ENCODE data around the gene PCDHGC3. TPM values are rescaled to one million over a fixed set of nuclear protein-coding genes. Genes with fewer than 3 reads are reported as not detected.

Gene PCDHGC3
- total and polyA plus RNA-seq, 8 donors: 65.4 to 152 (median 118) TPM

DNA sequence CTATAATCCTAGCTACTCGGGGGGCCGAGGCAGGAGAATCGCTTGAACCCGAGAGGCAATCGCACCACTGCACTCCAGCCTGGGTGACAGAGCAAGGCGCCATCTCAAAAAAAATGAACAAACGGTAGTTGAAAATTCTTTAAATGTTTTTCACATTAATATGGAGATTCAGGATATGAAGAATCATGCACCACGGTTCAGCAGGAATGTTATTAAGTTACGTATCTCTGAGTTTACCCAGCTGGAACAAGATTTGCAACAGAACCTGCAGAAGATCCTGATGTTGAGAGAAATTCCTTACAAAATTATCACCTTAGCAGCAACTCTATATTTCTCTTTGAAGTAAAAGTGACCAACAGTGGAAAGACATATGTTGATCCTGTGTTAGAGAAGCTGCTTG, 35.4 kb upstream of the PCDHGC3 start:
- Histone ChIP-seq H3K27me3 (no peaks in the 10 kb centered on the region), H3K4me3 (no peak overlapping the region), H3K9me3 (peaks cover 5 to 61% of the 10 kb centered on the region in 2 donors), H3K36me3 (no peaks in the 10 kb centered on the region), H3K27ac (no peak overlapping the region), H3K4me1 (no peaks in the 10 kb centered on the region)
- TF ChIP-seq CTCF (IDR thresholded peaks at IDR 0.05): no peak
- intact Hi-C loops (cut with DNase I): no loop called here
- DNase-seq: no peak
- no peak for ATAC-seq

GRCh38 chr5:141441571-141442170, 34.1 kb upstream of the PCDHGC3 start:
- no peak for TF ChIP-seq CTCF (IDR thresholded peaks at IDR 0.05)
- peaks cover 5 to 48% of the 10 kb centered on the region in 2 donors for H3K9me3 ChIP-seq
- ATAC-seq: no peak

DNA sequence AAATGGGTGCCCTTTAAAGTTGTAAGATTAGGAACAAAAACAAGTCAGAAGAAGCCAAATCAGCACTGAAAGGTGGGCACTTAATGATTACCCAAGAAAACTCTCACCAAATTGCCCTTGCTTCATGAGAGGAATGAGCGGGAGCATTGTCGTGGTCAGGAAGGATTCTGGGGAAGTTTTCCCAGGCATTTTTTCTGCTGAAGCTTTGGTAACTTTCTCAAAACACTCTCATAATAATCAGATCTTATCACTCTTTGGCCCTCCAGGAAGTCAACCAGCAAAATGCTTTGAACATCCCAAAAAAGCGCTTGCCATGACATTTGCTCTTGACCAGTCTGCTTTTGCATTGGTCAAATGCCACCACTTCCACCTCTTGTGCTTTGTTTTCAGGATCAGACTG, 10.4 kb upstream of the PCDHGC3 start:
- H3K27ac ChIP-seq: no peak overlapping the region
- H3K27me3 ChIP-seq: no peaks in the 10 kb centered on the region
- no peaks in the 10 kb centered on the region for H3K4me1 ChIP-seq
- ATAC-seq (no peak), DNase-seq (no peak)
- no peaks in the 10 kb centered on the region for H3K9me3 ChIP-seq
- no peaks in the 10 kb centered on the region for H3K36me3 ChIP-seq
- intact Hi-C loops (cut with DNase I): no loop called here
- no peak for TF ChIP-seq CTCF (IDR thresholded peaks at IDR 0.05)
- no peak overlapping the region for H3K4me3 ChIP-seq

More at GRCh38 chr5:141441571-141442170, 34.1 kb upstream of the PCDHGC3 start:
- Histone ChIP-seq H3K4me3 (no peak overlapping the region), H3K27ac (no peak overlapping the region), H3K36me3 (no peaks in the 10 kb centered on the region), H3K27me3 (no peaks in the 10 kb centered on the region), H3K4me1 (no peaks in the 10 kb centered on the region)
- DNase-seq: no peak
- intact Hi-C loops (cut with DNase I): no loop called here

- ATAC-seq (peak; percentile 67), DNase-seq (peak in 3 of 4 donors; percentile 79 to 90 (median 83))
- intact Hi-C loops (cut with DNase I): no loop called here
- H3K9me3 ChIP-seq: no peaks in the 10 kb centered on the region
- no peak for TF ChIP-seq CTCF (IDR thresholded peaks at IDR 0.05)
- peaks cover 20 to 25% of the 10 kb centered on the region in 2 donors for H3K4me1 ChIP-seq
- peak overlapping the region; percentile 80 to 84 for H3K27ac ChIP-seq
- H3K4me3 ChIP-seq: peak overlapping the region; percentile 51 to 52
- H3K27me3 ChIP-seq: peaks cover 11 to 47% of the 10 kb centered on the region in 2 donors
- no peaks in the 10 kb centered on the region for H3K36me3 ChIP-seq
Observed at GRCh38 chr5:141476132-141476911, 556 bp downstream of the PCDHGC3 start.

DNA sequence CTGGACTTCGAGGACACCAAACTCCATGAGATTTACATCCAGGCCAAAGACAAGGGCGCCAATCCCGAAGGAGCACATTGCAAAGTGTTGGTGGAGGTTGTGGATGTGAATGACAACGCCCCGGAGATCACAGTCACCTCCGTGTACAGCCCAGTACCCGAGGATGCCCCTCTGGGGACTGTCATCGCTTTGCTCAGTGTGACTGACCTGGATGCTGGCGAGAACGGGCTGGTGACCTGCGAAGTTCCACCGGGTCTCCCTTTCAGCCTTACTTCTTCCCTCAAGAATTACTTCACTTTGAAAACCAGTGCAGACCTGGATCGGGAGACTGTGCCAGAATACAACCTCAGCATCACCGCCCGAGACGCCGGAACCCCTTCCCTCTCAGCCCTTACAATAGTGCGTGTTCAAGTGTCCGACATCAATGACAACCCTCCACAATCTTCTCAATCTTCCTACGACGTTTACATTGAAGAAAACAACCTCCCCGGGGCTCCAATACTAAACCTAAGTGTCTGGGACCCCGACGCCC, 1.3 kb downstream of the PCDHGC3 start:
- peak overlapping the region; percentile 80 to 84 for H3K27ac ChIP-seq
- ATAC-seq: no peak
- peaks cover 20 to 25% of the 10 kb centered on the region in 2 donors for H3K4me1 ChIP-seq
- intact Hi-C loops (cut with DNase I): no loop called here
- DNase-seq: no peak
- no peaks in the 10 kb centered on the region for H3K9me3 ChIP-seq
- H3K36me3 ChIP-seq: no peaks in the 10 kb centered on the region
- no peak for TF ChIP-seq CTCF (IDR thresholded peaks at IDR 0.05)
- H3K27me3 ChIP-seq: peaks cover 11 to 47% of the 10 kb centered on the region in 2 donors
- peak overlapping the region; percentile 51 to 52 for H3K4me3 ChIP-seq

Data from left lung (tissue), 10 donors.